NCI-H2107 treated with DMSO at 0.1 percent for 48 hours (cell line): ENCODE measurements around the gene SMC5.
A peak's percentile ranks its signal among the peaks of the same experiment; 100 is the strongest.
"Not testable (repeated sequence)": the region's sequence is repeated elsewhere in the genome, so short reads cannot be mapped to it uniquely, and the experiment has no call there.

Experiments
- DNase-seq: peaks from one replicate; lab custom pipeline; 2025; ENCODE audit not compliant: unreplicated experiment; lab: John Stamatoyannopoulos, UW

SMC5 gene

GRCh38 chr9:70258692-70259511 is at the start of gene SMC5:
TSS of gene SMC5 (plus strand) at chr9:70258978. CDS start at chr9:70259079, 101 bp downstream.
- DNase-seq, result peak; percentile 75

- DNase-seq, result no peak
Observed at GRCh38 chr9:70217029-70217428, 41.7 kb upstream of the SMC5 start.

GRCh38 chr9:70218767-70219166 is 40.0 kb upstream of the SMC5 start:
- DNase-seq, result no peak

GRCh38 chr9:70220216-70220615 is 38.6 kb upstream of the SMC5 start:
- DNase-seq, result no peak

- no peak for DNase-seq
Observed at GRCh38 chr9:70222354-70222753, 36.4 kb upstream of the SMC5 start.

- no peak for DNase-seq
Observed at GRCh38 chr9:70228118-70228517, 30.7 kb upstream of the SMC5 start.

- DNase-seq, result no peak
Observed at GRCh38 chr9:70228611-70229010, 30.2 kb upstream of the SMC5 start.

GRCh38 chr9:70229026-70229425 is 29.8 kb upstream of the SMC5 start:
- no peak for DNase-seq

- no peak for DNase-seq
Observed at GRCh38 chr9:70229579-70229978, 29.2 kb upstream of the SMC5 start.

- DNase-seq, result no peak
Observed at GRCh38 chr9:70232476-70232875, 26.3 kb upstream of the SMC5 start.

GRCh38 chr9:70234208-70234607 is 24.6 kb upstream of the SMC5 start:
- DNase-seq, result not testable (repeated sequence)

- not testable (repeated sequence) for DNase-seq
Observed at GRCh38 chr9:70245952-70246351, 12.8 kb upstream of the SMC5 start.

- no peak for DNase-seq
Observed at GRCh38 chr9:70250221-70250620, 8.6 kb upstream of the SMC5 start.

- DNase-seq, result no peak
Observed at GRCh38 chr9:70255486-70255885, 3.3 kb upstream of the SMC5 start.

GRCh38 chr9:70256123-70256551 is 2.6 kb upstream of the SMC5 start:
- DNase-seq, result no peak

- no peak for DNase-seq
Observed at GRCh38 chr9:70257502-70257901, 1.3 kb upstream of the SMC5 start.

- DNase-seq, result peak; percentile 27
Observed at GRCh38 chr9:70257991-70258691, 637 bp upstream of the SMC5 start.

GRCh38 chr9:70259512-70259802 is 679 bp downstream of the SMC5 start:
- no peak for DNase-seq

- no peak for DNase-seq
Observed at GRCh38 chr9:70260007-70260443, 1.2 kb downstream of the SMC5 start.

- no peak for DNase-seq
Observed at GRCh38 chr9:70260606-70261005, 1.8 kb downstream of the SMC5 start.

- no peak for DNase-seq
Observed at GRCh38 chr9:70261131-70261870, 2.5 kb downstream of the SMC5 start.

- no peak for DNase-seq
Observed at GRCh38 chr9:70262366-70262765, 3.6 kb downstream of the SMC5 start.
